ENCODE data around the gene LCE7A.

LCE7A gene

GRCh38 chr1:152884085-152884484 is 24.3 kb downstream of the LCE7A start:
- H3K9me3 ChIP-seq (ENCODE audit: control insufficient read depth, low read length): no peaks in the 10 kb centered on the region
- DNase-seq: no peak
- H4K8ac ChIP-seq (ENCODE audit: low read length): no peak overlapping the region
- H2BK120ac ChIP-seq (ENCODE audit: low read depth, low read length): no peak overlapping the region
- H3K4ac ChIP-seq (ENCODE audit: low read depth in 1 of 2, low read length in 2 of 2): no peak overlapping the region
- no peaks in the 10 kb centered on the region for H3K79me1 ChIP-seq (replicated peaks; ENCODE audit: low read length, poor library complexity, severe bottlenecking)
- H3K4me3 ChIP-seq (ENCODE audit: insufficient read depth in 1 of 2, low read depth in 1 of 2, low read length in 2 of 2): no peak overlapping the region
- H3K9ac ChIP-seq (ENCODE audit: low read length): no peak overlapping the region
- no peak overlapping the region for H2BK5ac ChIP-seq (ENCODE audit: low read depth, low read length, poor library complexity, severe bottlenecking)
- no peaks in the 10 kb centered on the region for H3K4me1 ChIP-seq (ENCODE audit: control insufficient read depth, insufficient read depth, low read depth, low read length)
- no peak overlapping the region for H3K14ac ChIP-seq (ENCODE audit: low read length in 2 of 2)
- H4K91ac ChIP-seq (ENCODE audit: low read length): no peak overlapping the region
- no peak overlapping the region for H3K4me2 ChIP-seq (ENCODE audit: low read length, poor library complexity, severe bottlenecking)
- H2AFZ ChIP-seq (ENCODE audit: low read depth, low read length): no peak overlapping the region
- H3K27me3 ChIP-seq (ENCODE audit: control insufficient read depth in 1 of 2, insufficient read depth in 1 of 2, low read length in 2 of 2): no peaks in the 10 kb centered on the region
- H3K18ac ChIP-seq (ENCODE audit: low read depth in 1 of 2, low read length in 2 of 2): no peak overlapping the region
- no peak overlapping the region for H2BK15ac ChIP-seq (ENCODE audit: low read depth, poor library complexity, severe bottlenecking)
- no peak overlapping the region for H3K27ac ChIP-seq (ENCODE audit: low read length, poor library complexity, severe bottlenecking)
- H3K23ac ChIP-seq (ENCODE audit: low read length in 2 of 2): no peak overlapping the region
- H2AK5ac ChIP-seq (ENCODE audit: low read length, severe bottlenecking): no peak overlapping the region
- H2BK12ac ChIP-seq (ENCODE audit: low read length in 2 of 2): no peak overlapping the region
- H3K36me3 ChIP-seq (ENCODE audit: control insufficient read depth in 1 of 2, insufficient read depth in 2 of 2, low read depth in 1 of 2, low read length in 2 of 2): no peaks in the 10 kb centered on the region

GRCh38 chr1:152884506-152884905 is 24.7 kb downstream of the LCE7A start:
- Histone ChIP-seq H3K18ac (ENCODE audit: low read depth in 1 of 2, low read length in 2 of 2) (no peak overlapping the region), H3K4me2 (ENCODE audit: low read length, poor library complexity, severe bottlenecking) (no peak overlapping the region), H3K27me3 (ENCODE audit: control insufficient read depth in 1 of 2, insufficient read depth in 1 of 2, low read length in 2 of 2) (no peaks in the 10 kb centered on the region), H2BK5ac (ENCODE audit: low read depth, low read length, poor library complexity, severe bottlenecking) (no peak overlapping the region), H2AFZ (ENCODE audit: low read depth, low read length) (no peak overlapping the region), H2AK5ac (ENCODE audit: low read length, severe bottlenecking) (no peak overlapping the region), H3K9me3 (ENCODE audit: control insufficient read depth, low read length) (no peaks in the 10 kb centered on the region), H3K9ac (ENCODE audit: low read length) (no peak overlapping the region), H2BK120ac (ENCODE audit: low read depth, low read length) (no peak overlapping the region), H3K14ac (ENCODE audit: low read length in 2 of 2) (no peak overlapping the region), H3K23ac (ENCODE audit: low read length in 2 of 2) (no peak overlapping the region), H3K4me3 (ENCODE audit: insufficient read depth in 1 of 2, low read depth in 1 of 2, low read length in 2 of 2) (no peak overlapping the region), H3K4ac (ENCODE audit: low read depth in 1 of 2, low read length in 2 of 2) (no peak overlapping the region), H4K91ac (ENCODE audit: low read length) (no peak overlapping the region), H3K79me1 (replicated peaks; ENCODE audit: low read length, poor library complexity, severe bottlenecking) (no peaks in the 10 kb centered on the region), H3K36me3 (ENCODE audit: control insufficient read depth in 1 of 2, insufficient read depth in 2 of 2, low read depth in 1 of 2, low read length in 2 of 2) (no peaks in the 10 kb centered on the region), H2BK15ac (ENCODE audit: low read depth, poor library complexity, severe bottlenecking) (no peak overlapping the region), H2BK12ac (ENCODE audit: low read length in 2 of 2) (no peak overlapping the region), H3K4me1 (ENCODE audit: control insufficient read depth, insufficient read depth, low read depth, low read length) (no peaks in the 10 kb centered on the region), H3K27ac (ENCODE audit: low read length, poor library complexity, severe bottlenecking) (no peak overlapping the region), H4K8ac (ENCODE audit: low read length) (no peak overlapping the region)
- 100% methylated on average over 1 of the region's 1 CpG for WGBS
- no peak for DNase-seq

GRCh38 chr1:152884966-152885624 is 25.3 kb downstream of the LCE7A start:
- no peaks in the 10 kb centered on the region for H3K4me1 ChIP-seq (ENCODE audit: control insufficient read depth, insufficient read depth, low read depth, low read length)
- no peak overlapping the region for H2BK120ac ChIP-seq (ENCODE audit: low read depth, low read length)
- WGBS: 49% methylated on average over 3 of the region's 4 CpGs

GRCh38 chr1:152886085-152886484 is 26.3 kb downstream of the LCE7A start:
- Histone ChIP-seq H2BK120ac (ENCODE audit: low read depth, low read length) (no peak overlapping the region), H3K9me3 (ENCODE audit: control insufficient read depth, low read length) (no peaks in the 10 kb centered on the region), H2BK12ac (ENCODE audit: low read length in 2 of 2) (no peak overlapping the region), H3K79me1 (replicated peaks; ENCODE audit: low read length, poor library complexity, severe bottlenecking) (no peaks in the 10 kb centered on the region), H2BK5ac (ENCODE audit: low read depth, low read length, poor library complexity, severe bottlenecking) (no peak overlapping the region), H3K23ac (ENCODE audit: low read length in 2 of 2) (no peak overlapping the region), H3K14ac (ENCODE audit: low read length in 2 of 2) (no peak overlapping the region), H3K4ac (ENCODE audit: low read depth in 1 of 2, low read length in 2 of 2) (no peak overlapping the region), H3K27ac (ENCODE audit: low read length, poor library complexity, severe bottlenecking) (no peak overlapping the region), H3K36me3 (ENCODE audit: control insufficient read depth in 1 of 2, insufficient read depth in 2 of 2, low read depth in 1 of 2, low read length in 2 of 2) (no peaks in the 10 kb centered on the region), H3K9ac (ENCODE audit: low read length) (no peak overlapping the region), H2AK5ac (ENCODE audit: low read length, severe bottlenecking) (no peak overlapping the region), H3K18ac (ENCODE audit: low read depth in 1 of 2, low read length in 2 of 2) (no peak overlapping the region), H3K4me1 (ENCODE audit: control insufficient read depth, insufficient read depth, low read depth, low read length) (no peaks in the 10 kb centered on the region), H2AFZ (ENCODE audit: low read depth, low read length) (no peak overlapping the region), H4K91ac (ENCODE audit: low read length) (no peak overlapping the region), H3K27me3 (ENCODE audit: control insufficient read depth in 1 of 2, insufficient read depth in 1 of 2, low read length in 2 of 2) (no peaks in the 10 kb centered on the region), H2BK15ac (ENCODE audit: low read depth, poor library complexity, severe bottlenecking) (no peak overlapping the region), H3K4me2 (ENCODE audit: low read length, poor library complexity, severe bottlenecking) (no peak overlapping the region), H3K4me3 (ENCODE audit: insufficient read depth in 1 of 2, low read depth in 1 of 2, low read length in 2 of 2) (no peak overlapping the region), H4K8ac (ENCODE audit: low read length) (no peak overlapping the region)
- WGBS: 44% methylated on average over 3 of the region's 3 CpGs
- no peak for DNase-seq

More at GRCh38 chr1:152884966-152885624, 25.3 kb downstream of the LCE7A start:
- no peaks in the 10 kb centered on the region for H3K79me1 ChIP-seq (replicated peaks; ENCODE audit: low read length, poor library complexity, severe bottlenecking)
- H2BK12ac ChIP-seq (ENCODE audit: low read length in 2 of 2): no peak overlapping the region
- no peak overlapping the region for H3K4ac ChIP-seq (ENCODE audit: low read depth in 1 of 2, low read length in 2 of 2)
- H3K36me3 ChIP-seq (ENCODE audit: control insufficient read depth in 1 of 2, insufficient read depth in 2 of 2, low read depth in 1 of 2, low read length in 2 of 2): no peaks in the 10 kb centered on the region
- H3K27ac ChIP-seq (ENCODE audit: low read length, poor library complexity, severe bottlenecking): no peak overlapping the region
- no peak overlapping the region for H3K9ac ChIP-seq (ENCODE audit: low read length)
- H2BK5ac ChIP-seq (ENCODE audit: low read depth, low read length, poor library complexity, severe bottlenecking): no peak overlapping the region
- H3K14ac ChIP-seq (ENCODE audit: low read length in 2 of 2): no peak overlapping the region
- no peak overlapping the region for H3K4me3 ChIP-seq (ENCODE audit: insufficient read depth in 1 of 2, low read depth in 1 of 2, low read length in 2 of 2)
- no peak for DNase-seq
- H4K91ac ChIP-seq (ENCODE audit: low read length): no peak overlapping the region
- H4K8ac ChIP-seq (ENCODE audit: low read length): no peak overlapping the region
- no peak overlapping the region for H3K4me2 ChIP-seq (ENCODE audit: low read length, poor library complexity, severe bottlenecking)
- no peak overlapping the region for H3K18ac ChIP-seq (ENCODE audit: low read depth in 1 of 2, low read length in 2 of 2)
- H3K23ac ChIP-seq (ENCODE audit: low read length in 2 of 2): no peak overlapping the region
- H3K27me3 ChIP-seq (ENCODE audit: control insufficient read depth in 1 of 2, insufficient read depth in 1 of 2, low read length in 2 of 2): no peaks in the 10 kb centered on the region
- H2BK15ac ChIP-seq (ENCODE audit: low read depth, poor library complexity, severe bottlenecking): no peak overlapping the region
- no peak overlapping the region for H2AK5ac ChIP-seq (ENCODE audit: low read length, severe bottlenecking)
- H3K9me3 ChIP-seq (ENCODE audit: control insufficient read depth, low read length): no peaks in the 10 kb centered on the region
- H2AFZ ChIP-seq (ENCODE audit: low read depth, low read length): no peak overlapping the region

All from mesenchymal stem cell (in vitro differentiated cells and primary cell).